Breast epithelium (tissue), 4 donors: ENCODE data around the gene ZBTB34. TPM values are rescaled to one million over a fixed set of nuclear protein-coding genes. Genes with fewer than 3 reads are reported as not detected.

Experiments used
- DNase-seq, 2 donors: peaks; one replicate each; pipeline ENCODE4 v3.0.0-alpha.2; 2019; ENCODE audit warnings: low spot score in 2 of 2
- H3K27ac ChIP-seq, 2 donors: fragments of 200-600 bp; sonication (generic) in 1 of 2; one replicate each; pipeline ENCODE4 v1.5.1; 2016 to 2019; ENCODE audit warnings: mild to moderate bottlenecking in 1 of 2
- H3K27me3 ChIP-seq, 2 donors: fragments of 200-600 bp; sonication (generic) in 1 of 2; one replicate each; pipeline versions ENCODE4 v1.5.1 to v1.6.0; 2017 to 2019; ENCODE audit warnings: control low read depth in 1 of 2, mild to moderate bottlenecking in 1 of 2
- H3K36me3 ChIP-seq: fragments of 200-600 bp; one replicate; pipeline ENCODE4 v1.5.1; 2019
- H3K4me1 ChIP-seq, 2 donors: fragments of 200-600 bp; sonication (generic); one replicate each; pipeline ENCODE4 v1.5.1; 2016 to 2019; ENCODE audit warnings: control low read depth in 1 of 2
- H3K4me3 ChIP-seq, 3 donors: fragments of 200-600 bp; sonication (generic); 1 replicate in 2 of 3; 2 replicates in 1 of 3; pipeline ENCODE4 v1.5.1; 2016 to 2019; ENCODE audit warnings: mild to moderate bottlenecking in 3 of 3, moderate library complexity in 2 of 3
- H3K9me3 ChIP-seq, 2 donors: fragments of 200-600 bp; sonication (generic) in 1 of 2; one replicate each; pipeline ENCODE4 v1.5.1; 2016 to 2019; ENCODE audit warnings: control low read depth in 1 of 2
- POLR2A ChIP-seq: fragments of 450-650 bp; IDR thresholded peaks from one replicate; pipeline ENCODE4 v1.6.1; 2016; ENCODE audit warnings: antibody characterized with exemption, mild to moderate bottlenecking, moderate library complexity
- POLR2AphosphoS5 ChIP-seq, 3 donors: sonication (generic); formaldehyde crosslinking; IDR thresholded peaks; one replicate each; pipeline ENCODE4 v1.6.1; 2017; ENCODE audit warnings: antibody characterized with exemption in 3 of 3
- intact Hi-C: fragments of 100-400 bp; cut with DNase I; formaldehyde crosslinking; loops from one replicate; pipeline ENCODE4 v1.15.1; 2023; ENCODE audit warnings: low total_unique reads
- total RNA-seq, 3 donors: library from RNA; depleted of rRNA; stranded (reverse); fragments of >200 nt; gene quantifications; one replicate each; pipeline ENCODE4 v1.1.0, GENCODE V29; 2016
- TF ChIP-seq, protein P1 (sequence below), 3 donors: fragments of 450-650 bp; IDR thresholded peaks; one replicate each; pipeline ENCODE4 v1.5.1; 2016 to 2017; ENCODE audit warnings: antibody characterized with exemption in 3 of 3, mild to moderate bottlenecking in 3 of 3, moderate library complexity in 3 of 3

The ZBTB34 gene
- total RNA-seq, 3 donors from 2014 or later: 9.2 to 13.9 (median 12.2) TPM

DNA sequence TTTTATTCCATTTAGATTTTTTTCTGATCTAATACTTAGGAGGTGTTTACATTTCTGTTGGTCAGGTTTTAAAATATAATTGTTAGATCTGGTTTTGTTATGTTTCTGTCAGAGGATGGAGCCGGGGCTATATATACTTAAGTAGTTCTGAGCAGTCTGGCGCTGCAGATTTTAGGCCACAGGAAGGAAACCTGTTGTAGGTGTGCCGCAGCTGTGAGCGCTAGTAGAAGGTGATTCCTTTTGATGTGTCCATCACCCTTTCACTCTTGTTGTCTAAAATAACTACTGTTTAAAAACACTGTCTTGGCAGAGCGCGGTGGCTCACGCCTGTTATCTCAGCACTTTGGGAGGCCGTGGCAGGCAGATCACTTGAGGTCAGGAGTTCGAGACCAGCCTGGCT, 17.0 kb downstream of the ZBTB34 start:
- TF ChIP-seq POLR2AphosphoS5 (IDR thresholded peaks at IDR 0.05): no peak
- no peak for TF ChIP-seq POLR2A
- TF ChIP-seq, protein P1, sequence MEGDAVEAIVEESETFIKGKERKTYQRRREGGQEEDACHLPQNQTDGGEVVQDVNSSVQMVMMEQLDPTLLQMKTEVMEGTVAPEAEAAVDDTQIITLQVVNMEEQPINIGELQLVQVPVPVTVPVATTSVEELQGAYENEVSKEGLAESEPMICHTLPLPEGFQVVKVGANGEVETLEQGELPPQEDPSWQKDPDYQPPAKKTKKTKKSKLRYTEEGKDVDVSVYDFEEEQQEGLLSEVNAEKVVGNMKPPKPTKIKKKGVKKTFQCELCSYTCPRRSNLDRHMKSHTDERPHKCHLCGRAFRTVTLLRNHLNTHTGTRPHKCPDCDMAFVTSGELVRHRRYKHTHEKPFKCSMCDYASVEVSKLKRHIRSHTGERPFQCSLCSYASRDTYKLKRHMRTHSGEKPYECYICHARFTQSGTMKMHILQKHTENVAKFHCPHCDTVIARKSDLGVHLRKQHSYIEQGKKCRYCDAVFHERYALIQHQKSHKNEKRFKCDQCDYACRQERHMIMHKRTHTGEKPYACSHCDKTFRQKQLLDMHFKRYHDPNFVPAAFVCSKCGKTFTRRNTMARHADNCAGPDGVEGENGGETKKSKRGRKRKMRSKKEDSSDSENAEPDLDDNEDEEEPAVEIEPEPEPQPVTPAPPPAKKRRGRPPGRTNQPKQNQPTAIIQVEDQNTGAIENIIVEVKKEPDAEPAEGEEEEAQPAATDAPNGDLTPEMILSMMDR (IDR thresholded peaks at IDR 0.05): no peak
- no peak for DNase-seq
- no peaks in the 10 kb centered on the region for H3K4me1 ChIP-seq
- intact Hi-C loops: no loop called here
- no peaks in the 10 kb centered on the region for H3K27me3 ChIP-seq
- H3K27ac ChIP-seq: no peak overlapping the region
- H3K4me3 ChIP-seq: no peak overlapping the region
- no peaks in the 10 kb centered on the region for H3K9me3 ChIP-seq
- H3K36me3 ChIP-seq: peaks cover 5% of the 10 kb centered on the region

DNA sequence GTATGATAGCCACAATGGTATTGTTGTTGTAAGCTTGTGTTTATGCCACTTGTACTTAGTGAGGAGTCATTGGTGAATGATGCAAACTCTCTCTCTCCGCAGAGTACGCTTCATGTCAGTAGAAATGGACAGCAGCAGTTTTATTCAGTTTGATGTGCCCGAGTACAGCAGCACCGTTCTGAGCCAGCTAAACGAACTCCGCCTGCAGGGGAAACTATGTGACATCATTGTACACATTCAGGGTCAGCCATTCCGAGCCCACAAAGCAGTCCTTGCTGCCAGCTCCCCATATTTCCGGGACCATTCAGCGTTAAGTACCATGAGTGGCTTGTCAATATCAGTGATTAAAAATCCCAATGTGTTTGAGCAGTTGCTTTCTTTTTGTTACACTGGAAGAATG, 18.8 kb downstream of the ZBTB34 start:
- Histone ChIP-seq H3K4me1 (no peaks in the 10 kb centered on the region), H3K27me3 (no peaks in the 10 kb centered on the region), H3K9me3 (no peaks in the 10 kb centered on the region), H3K36me3 (peaks cover 5% of the 10 kb centered on the region), H3K4me3 (no peak overlapping the region), H3K27ac (no peak overlapping the region)
- no peak for DNase-seq
- intact Hi-C loops: no loop called here
- no peak for TF ChIP-seq POLR2A

DNA sequence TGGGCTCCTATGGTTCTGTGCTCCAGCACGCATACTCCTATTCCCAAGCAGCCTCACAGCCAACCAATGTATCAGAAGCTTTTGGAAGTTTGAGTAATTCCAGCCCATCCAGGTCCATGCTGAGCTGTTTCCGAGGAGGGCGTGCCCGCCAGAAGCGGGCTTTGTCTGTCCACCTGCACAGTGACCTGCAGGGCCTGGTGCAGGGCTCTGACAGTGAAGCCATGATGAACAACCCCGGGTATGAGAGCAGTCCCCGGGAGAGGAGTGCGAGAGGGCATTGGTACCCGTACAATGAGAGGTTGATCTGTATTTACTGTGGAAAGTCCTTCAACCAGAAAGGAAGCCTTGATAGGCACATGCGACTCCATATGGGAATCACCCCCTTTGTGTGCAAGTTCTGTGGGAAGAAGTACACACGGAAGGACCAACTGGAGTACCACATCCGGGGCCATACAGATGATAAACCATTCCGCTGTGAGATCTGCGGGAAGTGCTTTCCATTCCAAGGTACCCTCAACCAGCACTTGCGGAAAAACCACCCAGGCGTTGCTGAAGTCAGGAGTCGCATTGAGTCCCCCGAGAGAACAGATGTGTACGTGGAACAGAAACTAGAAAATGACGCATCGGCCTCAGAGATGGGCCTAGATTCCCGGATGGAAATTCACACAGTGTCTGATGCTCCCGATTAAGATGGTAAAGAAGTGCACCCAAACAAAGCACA, 19.9 kb downstream of the ZBTB34 start:
- intact Hi-C loops: no loop called here
- peaks cover 5% of the 10 kb centered on the region for H3K36me3 ChIP-seq
- H3K4me3 ChIP-seq: no peak overlapping the region
- no peak for DNase-seq
- no peak for TF ChIP-seq POLR2A
- TF ChIP-seq, protein P1 (IDR thresholded peaks at IDR 0.05): no peak
- TF ChIP-seq POLR2AphosphoS5 (IDR thresholded peaks at IDR 0.05): no peak
- H3K9me3 ChIP-seq: no peaks in the 10 kb centered on the region
- no peaks in the 10 kb centered on the region for H3K27me3 ChIP-seq
- no peaks in the 10 kb centered on the region for H3K4me1 ChIP-seq
- no peak overlapping the region for H3K27ac ChIP-seq

DNA sequence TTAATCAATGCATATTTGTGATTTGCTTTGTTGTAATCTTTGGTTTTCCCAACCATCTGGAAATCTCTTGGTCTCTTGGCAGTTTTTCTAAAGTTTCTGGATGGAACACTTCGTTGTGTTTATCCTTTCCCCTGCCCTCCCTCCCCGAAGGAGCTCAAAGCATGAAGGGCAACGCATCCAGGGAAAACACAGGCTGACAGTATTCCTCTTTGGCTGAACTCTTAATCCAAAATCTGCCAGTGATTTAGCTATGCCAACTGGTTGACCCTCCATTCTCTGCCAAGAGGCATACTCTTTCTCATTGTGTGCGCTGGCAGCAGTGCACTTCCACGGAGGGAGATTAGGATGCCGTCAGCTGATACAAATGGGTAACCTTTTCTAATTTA, 20.5 kb downstream of the ZBTB34 start:
- no peaks in the 10 kb centered on the region for H3K4me1 ChIP-seq
- no peaks in the 10 kb centered on the region for H3K27me3 ChIP-seq
- DNase-seq: no peak
- H3K27ac ChIP-seq: no peak overlapping the region
- H3K9me3 ChIP-seq: no peaks in the 10 kb centered on the region
- intact Hi-C loops: no loop called here
- H3K4me3 ChIP-seq: no peak overlapping the region
- TF ChIP-seq POLR2A: no peak
- no peak for TF ChIP-seq POLR2AphosphoS5 (IDR thresholded peaks at IDR 0.05)
- TF ChIP-seq, protein P1 (IDR thresholded peaks at IDR 0.05): no peak
- peaks cover 5% of the 10 kb centered on the region for H3K36me3 ChIP-seq

DNA sequence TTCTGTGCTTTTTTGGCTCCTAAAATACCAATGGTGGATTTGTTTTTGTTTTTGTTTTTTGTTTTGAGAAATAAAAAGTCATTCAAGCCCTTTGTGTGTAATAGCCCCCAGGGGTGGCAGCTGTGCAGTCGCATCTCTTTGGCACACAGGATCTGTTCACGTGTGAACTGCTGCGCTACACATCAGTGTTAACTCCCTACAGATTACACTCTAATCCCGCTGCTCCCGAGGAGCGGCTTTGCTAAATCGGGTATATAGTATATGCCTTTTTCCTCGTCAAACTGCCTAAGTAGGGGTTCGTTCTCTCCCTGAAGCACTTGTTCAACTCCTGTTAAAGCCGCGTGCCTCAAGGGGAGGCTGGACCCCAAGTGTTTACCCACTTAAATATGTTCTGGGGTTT, 22.3 kb downstream of the ZBTB34 start:
- H3K4me3 ChIP-seq: no peak overlapping the region
- peaks cover 5% of the 10 kb centered on the region for H3K36me3 ChIP-seq
- no peak overlapping the region for H3K27ac ChIP-seq
- H3K9me3 ChIP-seq: no peaks in the 10 kb centered on the region
- TF ChIP-seq, protein P1 (IDR thresholded peaks at IDR 0.05): no peak
- TF ChIP-seq POLR2A (no peak), POLR2AphosphoS5 (IDR thresholded peaks at IDR 0.05) (no peak)
- intact Hi-C loops: no loop called here
- no peaks in the 10 kb centered on the region for H3K27me3 ChIP-seq
- DNase-seq: no peak
- H3K4me1 ChIP-seq: no peaks in the 10 kb centered on the region
